KOPT-K1 (cell line): ENCODE measurements around the gene SKI.

Experiments used
- H3K27ac ChIP-seq: fragments of 200-600 bp; sonication (generic); 2 replicates; pipeline ENCODE4 v1.5.1; 2016; ENCODE audit warnings: antibody characterized with exemption, mild to moderate bottlenecking, low read depth, low read length; ENCODE audit not compliant: poor library complexity, severe bottlenecking
- H3K36me3 ChIP-seq: fragments of 200-600 bp; sonication (generic); 2 replicates; pipeline ENCODE4 v1.5.1; 2017; ENCODE audit warnings: antibody characterized with exemption, mild to moderate bottlenecking, low read length, moderate library complexity; ENCODE audit not compliant: insufficient read depth
- H3K9me3 ChIP-seq: fragments of 200-600 bp; sonication (generic); 2 replicates; pipeline ENCODE4 v1.5.1; 2017; ENCODE audit warnings: antibody characterized with exemption, low read length, mild to moderate bottlenecking; ENCODE audit not compliant: insufficient read depth, poor library complexity, severe bottlenecking

Gene SKI

DNA sequence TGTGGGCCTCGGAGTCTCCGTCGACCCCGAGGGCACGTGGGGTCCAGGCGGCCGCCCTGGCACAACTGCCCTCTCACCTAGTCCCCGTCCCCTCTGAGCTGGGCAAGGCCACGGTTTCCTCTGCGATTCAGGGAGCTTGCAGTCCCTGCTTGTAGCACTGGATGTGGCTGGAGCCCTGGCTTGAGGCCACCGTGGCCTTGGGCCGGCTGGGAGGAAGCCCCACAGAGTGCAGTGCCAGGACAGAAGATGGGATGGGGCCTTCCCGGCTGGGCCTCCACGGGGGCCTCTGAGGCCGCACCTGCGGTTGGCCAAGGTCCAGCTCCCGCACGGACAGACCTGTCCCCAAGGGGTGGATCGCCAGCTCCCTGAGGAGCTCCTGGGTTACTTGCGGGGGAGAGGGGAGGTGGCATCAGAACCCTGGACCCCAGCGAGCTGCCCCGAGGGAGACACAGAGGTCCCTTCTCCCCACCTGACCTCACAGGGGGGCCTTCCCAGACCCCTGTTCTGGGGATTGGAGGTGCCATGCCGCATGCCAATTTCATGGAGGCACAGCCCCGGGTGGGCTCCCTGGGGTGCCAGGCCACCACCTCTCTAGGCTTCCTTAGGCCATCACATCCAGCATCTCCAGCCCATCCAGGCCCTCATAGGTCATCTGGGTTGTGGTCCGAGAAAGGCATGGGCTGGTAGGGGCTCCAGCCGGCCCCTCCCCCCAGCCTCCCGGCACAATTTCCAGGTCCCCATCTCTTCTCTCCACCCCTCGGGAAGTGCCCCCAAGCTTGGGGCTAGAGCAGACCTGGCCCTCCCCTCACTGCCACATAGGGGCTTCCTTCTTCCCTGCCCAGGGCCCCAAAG is 82.4 kb downstream of the SKI start:
- no peaks in the 10 kb centered on the region for H3K9me3 ChIP-seq
- no peaks in the 10 kb centered on the region for H3K36me3 ChIP-seq
- H3K27ac ChIP-seq: no peak overlapping the region

DNA sequence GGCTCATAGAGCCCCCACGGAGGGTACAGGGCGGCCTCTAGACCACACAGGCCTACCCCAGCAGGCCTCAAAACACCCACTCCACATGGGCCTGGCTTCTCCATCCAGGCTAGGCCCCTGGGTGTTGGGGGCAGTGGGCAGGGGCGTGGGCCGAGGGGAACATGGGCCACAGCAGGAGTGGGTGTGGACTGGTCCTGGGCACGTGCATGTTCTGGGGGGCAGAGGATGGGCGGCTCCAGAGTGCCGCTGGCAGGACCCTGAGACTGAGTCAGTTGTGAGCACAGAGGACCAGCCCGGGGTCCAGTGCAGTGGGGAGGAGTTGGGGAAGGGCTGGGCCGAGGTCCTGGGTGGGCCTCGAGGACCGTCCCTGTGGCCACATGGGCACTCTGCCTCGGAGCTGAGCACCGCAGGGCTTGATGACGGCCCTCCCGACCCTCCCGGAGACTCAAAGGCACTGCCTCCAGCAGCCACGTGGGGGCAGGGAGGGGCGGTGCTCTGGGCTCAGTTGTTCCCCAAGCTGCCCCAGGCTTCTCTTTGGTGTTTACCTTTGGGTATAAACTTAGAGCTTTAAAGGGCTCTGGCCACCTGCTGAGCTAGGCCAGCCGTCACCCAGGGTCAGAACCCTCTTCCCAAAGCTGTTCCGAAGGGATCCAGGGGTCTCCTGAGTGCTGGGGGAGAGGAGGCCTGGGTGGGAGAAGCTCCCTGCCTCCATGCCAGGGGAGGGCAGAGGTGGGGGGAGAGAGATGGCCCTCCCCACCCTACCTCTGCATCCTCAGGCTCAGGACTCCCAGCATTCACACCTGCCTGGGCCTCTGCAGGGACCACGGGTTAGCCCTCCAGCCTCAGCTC is 83.3 kb downstream of the SKI start:
- Histone ChIP-seq H3K27ac (no peak overlapping the region), H3K9me3 (no peaks in the 10 kb centered on the region), H3K36me3 (no peaks in the 10 kb centered on the region)

DNA sequence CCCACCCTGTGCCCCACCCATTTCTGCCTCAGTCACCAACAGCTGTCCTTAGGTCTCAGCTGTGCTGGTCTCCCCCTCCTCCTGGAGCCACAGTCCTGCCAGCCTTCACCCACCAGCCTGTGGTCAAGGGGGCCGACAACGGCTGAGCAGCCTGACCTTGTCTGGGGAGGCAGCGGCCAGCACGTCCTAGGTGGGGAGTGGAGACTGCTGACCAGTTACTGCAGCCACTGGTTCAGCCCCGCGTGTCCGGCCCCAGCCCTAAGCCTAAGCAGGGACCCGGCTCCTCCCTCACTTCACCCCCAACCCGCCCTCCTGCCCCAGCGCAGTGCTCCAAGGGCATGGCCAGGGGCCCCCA is 84.0 kb downstream of the SKI start:
- Histone ChIP-seq H3K36me3 (no peaks in the 10 kb centered on the region), H3K9me3 (no peaks in the 10 kb centered on the region), H3K27ac (no peak overlapping the region)

DNA sequence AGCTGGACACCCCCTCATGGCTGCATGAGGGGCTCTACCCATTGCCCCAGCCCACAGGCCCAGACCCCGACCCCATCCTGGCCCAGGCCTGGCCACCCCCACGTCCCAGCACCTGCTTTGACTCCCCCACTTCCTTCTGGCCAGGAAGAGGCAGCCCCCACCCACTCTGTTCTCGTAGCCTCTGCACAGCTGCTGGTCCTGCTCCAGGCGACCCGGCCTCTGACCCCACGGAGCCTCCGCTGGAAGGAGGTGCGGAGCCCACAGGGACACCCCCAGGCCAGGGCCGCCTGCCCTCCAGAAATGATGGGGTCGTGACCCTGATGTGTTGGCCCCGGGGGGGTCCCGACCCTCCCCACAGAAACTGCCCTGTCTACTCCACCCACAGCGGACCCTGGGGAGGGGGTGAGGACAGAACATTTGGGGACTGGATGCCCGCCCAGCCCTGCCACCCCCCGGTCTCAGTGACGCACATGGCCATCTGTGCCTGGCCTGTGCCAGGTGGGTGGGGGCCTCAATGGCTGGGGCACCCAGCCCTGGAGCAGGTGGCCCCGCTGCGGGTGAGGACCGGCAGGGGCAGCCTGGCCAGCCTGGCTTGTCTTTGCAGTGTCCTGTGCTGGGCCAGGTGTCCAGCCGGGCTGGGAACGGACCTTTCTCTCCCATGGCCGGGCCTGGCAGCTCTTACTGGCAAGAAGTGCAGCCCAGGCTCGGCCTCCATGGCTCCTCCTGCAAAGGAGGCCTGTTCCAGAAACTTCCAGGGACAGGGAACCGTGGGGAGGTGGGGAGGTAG is 84.6 kb downstream of the SKI start:
- no peaks in the 10 kb centered on the region for H3K36me3 ChIP-seq
- H3K27ac ChIP-seq: no peak overlapping the region
- no peaks in the 10 kb centered on the region for H3K9me3 ChIP-seq

DNA sequence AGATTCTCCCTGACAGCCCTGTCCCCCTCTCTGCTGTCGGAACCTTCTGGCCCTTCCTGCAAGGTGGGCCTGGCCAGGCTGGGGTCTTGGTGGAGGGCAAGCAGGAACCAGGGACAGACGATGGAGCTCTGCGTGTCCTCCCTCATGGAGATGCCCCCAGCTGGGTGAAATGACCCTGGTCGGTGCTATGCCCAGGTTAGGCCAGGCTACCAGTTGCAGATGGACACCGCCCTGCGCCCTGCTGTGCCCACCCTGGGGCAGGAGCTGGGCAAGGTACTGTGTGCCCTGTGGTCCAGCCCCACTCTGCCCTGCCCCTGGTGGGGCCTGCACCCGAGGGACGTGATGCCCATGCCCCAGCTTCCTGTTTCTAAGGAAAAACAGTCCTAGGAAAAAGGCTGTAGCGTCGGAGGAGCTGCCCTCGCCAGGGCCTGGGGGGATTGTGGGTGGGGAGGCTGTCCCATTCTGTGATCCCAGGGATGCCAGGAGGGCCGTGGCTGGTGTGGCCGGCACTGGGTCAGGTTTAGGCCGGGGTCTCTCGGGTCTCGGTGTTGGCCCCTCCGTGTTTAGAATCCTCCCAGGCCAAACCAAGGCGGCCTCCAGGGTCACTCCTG is 85.6 kb downstream of the SKI start:
- no peaks in the 10 kb centered on the region for H3K36me3 ChIP-seq
- no peak overlapping the region for H3K27ac ChIP-seq
- no peaks in the 10 kb centered on the region for H3K9me3 ChIP-seq

DNA sequence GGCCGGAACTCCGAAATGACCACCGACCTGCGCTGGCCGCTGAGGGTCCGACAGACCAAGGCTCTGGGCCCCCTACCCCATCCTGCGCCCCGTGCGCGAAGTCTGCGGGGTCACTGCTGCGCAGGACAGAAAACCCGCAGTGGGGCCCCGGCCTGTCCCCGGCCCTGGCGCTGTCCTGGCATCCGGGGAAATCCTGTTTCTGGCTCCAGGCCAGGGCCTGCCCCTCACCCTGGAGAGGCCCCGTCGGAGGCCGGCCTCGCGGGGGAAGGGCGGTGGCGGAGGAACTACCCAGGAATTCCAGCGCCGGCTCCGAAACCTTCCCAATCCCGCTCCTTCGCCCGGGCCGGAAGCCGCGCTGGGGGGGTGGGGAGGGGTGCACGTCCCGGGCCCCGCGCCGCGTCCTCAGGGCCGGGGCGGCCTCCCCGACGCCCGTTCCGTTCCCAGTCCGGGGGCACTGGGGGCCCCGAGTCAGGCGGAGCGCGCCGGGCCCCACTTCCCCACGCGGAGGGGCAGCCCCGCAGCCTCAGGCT is 86.2 kb downstream of the SKI start:
- Histone ChIP-seq H3K9me3 (no peaks in the 10 kb centered on the region), H3K27ac (no peak overlapping the region), H3K36me3 (no peaks in the 10 kb centered on the region)

DNA sequence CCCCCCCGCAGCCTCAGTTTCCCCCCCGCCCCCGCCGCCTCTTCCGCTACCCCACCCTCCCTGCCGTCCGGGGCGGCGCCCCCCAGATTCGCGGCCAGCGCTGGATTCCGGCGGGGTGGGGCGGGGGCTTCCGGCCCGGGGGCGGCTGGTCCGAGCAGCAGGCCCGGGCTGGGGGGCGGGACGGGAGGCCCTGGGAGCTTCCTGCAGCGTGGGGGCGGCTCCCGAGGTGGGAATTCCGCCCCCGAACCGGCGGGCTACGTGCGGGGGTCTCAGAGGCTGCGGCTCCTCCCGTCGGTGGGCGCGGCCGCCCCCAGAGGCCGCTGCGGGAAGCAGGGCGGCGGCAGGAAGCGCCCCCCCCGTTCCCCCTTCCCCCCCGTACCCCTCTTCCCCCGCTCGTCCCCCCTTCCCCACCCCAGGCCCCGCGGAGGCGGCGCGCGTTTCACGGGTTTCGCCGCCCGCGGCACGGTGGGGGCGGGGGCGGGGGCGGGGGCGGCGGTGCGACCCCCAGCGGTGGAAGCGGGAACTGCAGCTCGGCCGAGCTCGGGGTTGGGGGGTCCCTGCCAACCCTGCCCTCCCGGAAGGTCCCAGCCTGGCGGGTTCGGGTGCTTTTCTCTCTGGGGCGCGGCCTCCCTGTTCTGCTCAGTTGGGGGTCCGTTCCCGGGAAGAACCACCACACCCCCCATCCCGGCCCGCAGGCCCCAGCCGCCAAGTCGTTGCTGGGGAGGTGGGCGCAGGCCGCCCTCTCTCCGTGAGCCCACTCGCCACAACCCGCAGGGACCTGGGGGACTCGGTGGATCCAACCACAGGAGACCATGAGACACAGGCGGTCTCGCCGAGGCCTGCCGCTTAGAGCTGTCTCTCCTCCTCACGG is 86.9 kb downstream of the SKI start:
- no peaks in the 10 kb centered on the region for H3K36me3 ChIP-seq
- H3K9me3 ChIP-seq: no peaks in the 10 kb centered on the region
- peak overlapping the region; percentile 49 for H3K27ac ChIP-seq

DNA sequence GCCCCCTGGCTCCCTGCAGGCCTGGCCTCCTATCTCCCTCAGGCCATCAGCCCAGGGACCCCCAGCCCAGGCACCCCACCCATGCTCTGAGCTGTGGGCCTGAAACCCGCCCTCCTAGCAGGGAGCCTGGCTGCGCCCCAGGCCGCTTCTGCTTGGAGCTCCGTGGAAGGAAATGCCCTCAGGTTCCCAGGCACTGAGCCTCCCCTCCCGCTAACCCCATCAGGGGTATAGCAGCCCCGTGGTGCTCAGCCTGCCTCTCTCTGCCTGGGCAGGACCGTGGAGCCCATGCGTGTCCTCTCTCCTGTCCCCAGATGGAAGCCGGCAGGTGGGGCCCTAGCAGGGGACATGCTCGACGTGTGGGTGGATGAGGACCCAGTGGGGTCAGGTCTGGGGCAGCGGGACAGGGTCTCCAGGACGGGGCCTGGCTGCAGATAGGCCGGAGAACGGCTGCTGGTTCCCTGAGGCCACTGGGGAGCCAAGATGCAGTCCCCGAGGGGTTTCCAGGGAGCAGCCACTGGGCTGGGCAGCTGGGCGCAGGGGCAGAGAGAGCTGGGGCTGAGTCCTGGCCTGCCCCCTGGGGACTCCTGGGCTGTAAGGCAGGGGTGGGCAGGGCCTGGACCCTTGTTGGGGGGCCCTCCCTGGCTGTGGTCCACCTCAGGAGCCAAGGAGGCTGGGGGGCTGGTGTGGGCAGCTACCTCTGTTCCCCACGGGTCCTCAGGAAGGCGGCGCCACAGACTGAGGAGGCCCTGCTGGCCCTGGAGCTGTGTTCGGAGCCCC is 87.7 kb downstream of the SKI start:
- Histone ChIP-seq H3K27ac (peak overlapping the region; percentile 49), H3K9me3 (no peaks in the 10 kb centered on the region), H3K36me3 (no peaks in the 10 kb centered on the region)

DNA sequence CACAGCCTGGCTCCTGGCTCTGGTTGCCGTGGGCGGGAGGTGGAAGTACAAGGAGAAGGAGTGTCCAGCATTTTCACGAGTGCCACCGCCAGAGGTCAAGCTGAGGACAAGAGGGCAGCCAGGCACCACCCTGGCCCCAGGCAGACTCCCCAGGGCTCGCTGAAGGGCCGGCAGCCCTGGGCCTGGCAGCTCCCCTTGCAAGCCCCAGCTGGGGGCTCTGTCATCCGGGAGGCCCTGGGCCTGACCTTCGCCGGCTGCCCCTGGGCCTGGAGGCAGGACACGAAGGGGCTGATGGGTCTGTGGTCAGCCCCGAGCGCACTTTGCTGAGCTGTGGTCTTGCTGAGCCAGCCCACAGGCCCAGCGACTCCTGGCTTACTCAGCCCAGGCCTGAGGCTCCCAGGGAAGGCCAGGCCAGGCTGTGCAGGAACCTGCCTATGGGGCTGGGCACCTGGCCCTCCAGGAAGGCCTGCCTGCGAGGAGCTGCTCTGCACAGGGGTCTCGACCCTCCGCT is 88.4 kb downstream of the SKI start:
- Histone ChIP-seq H3K9me3 (no peaks in the 10 kb centered on the region), H3K27ac (no peak overlapping the region), H3K36me3 (no peaks in the 10 kb centered on the region)

DNA sequence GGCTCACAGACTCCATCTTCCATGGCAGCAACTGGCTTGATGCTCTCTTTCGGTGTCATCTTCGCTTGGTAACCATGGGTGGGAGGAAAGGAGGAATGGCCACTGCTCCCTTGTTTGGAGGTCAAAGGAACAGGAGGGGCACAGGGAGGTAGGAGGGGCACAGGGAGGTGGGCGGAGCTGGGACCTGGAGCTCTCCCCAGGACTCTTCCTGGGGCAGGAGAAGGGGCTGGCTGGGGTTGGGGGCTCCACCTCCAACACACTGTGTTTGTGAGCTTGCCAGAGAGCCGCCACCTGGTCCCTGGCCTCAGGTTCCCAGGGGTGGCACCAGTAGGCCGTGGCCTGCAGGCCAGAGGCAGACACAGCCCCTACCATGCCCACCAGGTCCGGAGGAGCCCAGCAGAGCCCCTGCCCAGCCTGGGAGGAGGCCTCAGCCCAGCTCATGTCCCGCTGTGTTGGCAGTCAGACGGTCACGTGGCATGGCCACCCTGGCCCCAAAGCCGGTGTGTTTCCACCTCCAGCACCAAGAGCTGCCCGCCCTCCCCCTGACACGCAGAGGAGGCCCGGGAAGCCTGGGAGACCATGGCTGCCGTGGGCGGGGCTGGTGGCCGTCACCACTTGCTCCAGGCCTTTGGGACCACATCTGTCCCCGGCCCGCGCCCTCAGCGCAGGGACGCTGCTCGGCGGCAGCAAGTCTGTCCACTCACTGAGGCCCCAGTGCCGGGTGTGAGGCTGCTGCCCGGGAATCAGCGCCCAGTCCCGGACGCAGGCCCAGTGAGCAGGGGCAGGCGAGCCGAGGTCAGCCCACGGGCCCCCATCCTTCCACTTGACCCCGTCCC is 89.3 kb downstream of the SKI start:
- H3K9me3 ChIP-seq: no peaks in the 10 kb centered on the region
- H3K27ac ChIP-seq: no peak overlapping the region
- H3K36me3 ChIP-seq: no peaks in the 10 kb centered on the region

DNA sequence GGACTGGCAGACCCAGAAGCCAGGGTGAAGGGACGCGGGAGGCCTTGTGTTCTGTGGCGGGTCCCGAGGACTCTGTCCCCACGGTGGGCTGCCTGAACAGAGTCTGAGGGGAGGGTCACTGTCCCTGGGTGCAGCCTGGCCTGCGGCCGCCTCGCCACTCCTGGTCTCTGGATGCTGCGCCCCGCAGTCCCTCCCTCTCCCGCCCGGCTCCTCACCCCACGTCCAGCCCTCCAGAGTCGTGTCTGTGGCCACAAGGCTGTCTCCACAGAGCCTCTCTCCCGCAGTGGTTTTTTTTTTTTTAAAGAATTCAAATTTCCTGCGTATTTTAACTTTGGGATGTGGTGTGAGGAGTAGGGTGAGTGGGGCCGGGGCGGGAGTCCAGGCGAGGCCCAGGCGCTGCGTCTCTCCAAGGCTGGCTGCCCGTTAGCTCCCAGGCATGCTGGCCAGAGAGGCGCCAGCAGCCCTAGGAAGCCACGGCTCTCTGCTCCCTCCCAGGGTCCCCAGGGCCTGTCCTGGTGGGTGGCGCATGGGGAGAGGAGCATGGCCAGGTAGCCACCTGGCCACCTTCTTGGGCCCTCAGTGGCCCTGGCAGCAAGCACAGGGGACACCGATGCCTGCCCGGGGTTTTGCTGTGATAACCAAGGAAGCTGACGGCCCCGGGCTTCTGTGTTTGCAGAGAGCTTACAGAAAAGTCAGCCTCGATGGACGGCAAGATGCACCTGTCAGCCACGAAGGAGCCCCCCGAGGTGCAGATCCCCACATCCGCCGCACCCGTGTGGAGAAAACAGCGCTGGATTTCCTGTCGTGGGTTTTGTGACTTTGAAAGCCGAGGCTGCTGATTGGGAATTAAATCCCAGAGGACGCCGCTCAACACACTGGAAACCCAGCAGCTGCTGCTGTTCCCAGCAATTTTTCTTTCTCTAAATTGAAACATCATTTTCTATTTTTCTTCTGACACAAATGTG is 90.5 kb downstream of the SKI start:
- H3K9me3 ChIP-seq: no peaks in the 10 kb centered on the region

DNA sequence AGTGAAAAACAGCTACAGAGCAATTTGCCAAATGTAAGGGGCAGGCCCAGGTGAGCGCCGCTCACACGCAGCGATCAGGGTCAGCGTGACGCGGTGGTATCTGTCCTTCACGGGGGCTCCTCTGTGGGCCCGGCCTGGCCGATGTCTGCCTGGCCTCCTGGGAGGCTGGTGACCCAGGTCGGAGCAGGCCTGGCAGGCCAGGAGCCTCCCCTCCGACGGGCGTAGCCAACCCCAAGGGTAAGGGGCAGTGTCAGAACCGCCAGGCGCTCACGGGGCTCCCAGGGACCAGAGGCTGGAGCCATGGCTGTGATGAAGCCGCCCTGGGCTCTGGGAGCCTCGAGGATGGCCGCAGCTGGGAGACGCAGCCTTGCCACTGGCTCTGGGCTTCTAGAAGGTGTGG is 91.2 kb downstream of the SKI start:
- H3K9me3 ChIP-seq: no peaks in the 10 kb centered on the region
- H3K27ac ChIP-seq: no peak overlapping the region
- no peaks in the 10 kb centered on the region for H3K36me3 ChIP-seq

More for the DNA sequence above, 90.5 kb downstream of the SKI start:
- no peak overlapping the region for H3K27ac ChIP-seq
- H3K36me3 ChIP-seq: no peaks in the 10 kb centered on the region
